ENCODE measurements around the gene DLEC1. TPM values are rescaled to one million over a fixed set of nuclear protein-coding genes. Genes with fewer than 3 reads are reported as not detected.
"Not testable (repeated sequence)": the region's sequence is repeated elsewhere in the genome, so short reads cannot be mapped to it uniquely, and the experiment has no call there.

DLEC1 gene
- total and polyA plus RNA-seq, 2 donors (not counting 1 experiment from before 2014, with no cell fraction given): under 0.01 to 0.02 TPM

- Histone ChIP-seq H3K9ac (ENCODE audit: insufficient read depth, low read length) (no peak overlapping the region), H3K27ac (ENCODE audit: insufficient read depth, low read length) (no peak overlapping the region), H3K4me2 (ENCODE audit: extremely low read depth, insufficient read depth, low read length) (no peak overlapping the region), H3K79me2 (ENCODE audit: control insufficient read depth, insufficient read depth, low read length) (no peaks in the 10 kb centered on the region), H3K27me3 (ENCODE audit: control insufficient read depth, insufficient read depth, low read length) (peaks cover 7% of the 10 kb centered on the region), H3K4me1 (ENCODE audit: control insufficient read depth, extremely low read depth, insufficient read depth, low read length) (no peaks in the 10 kb centered on the region), H3K36me3 (ENCODE audit: control insufficient read depth, insufficient read depth, low read length) (no peaks in the 10 kb centered on the region), H2AFZ (ENCODE audit: low read length) (no peak overlapping the region), H4K20me1 (ENCODE audit: control insufficient read depth, extremely low read depth, insufficient read depth, low read length) (no peaks in the 10 kb centered on the region), H3K4me3 (replicated peaks in 1 of 4; ENCODE audit: control extremely low read depth in 1 of 4, insufficient read depth in 1 of 4, low read depth in 3 of 4, low read length in 4 of 4) (no peak overlapping the region), H3K9me3 (ENCODE audit: control insufficient read depth, insufficient read depth, low read depth, low read length) (no peaks in the 10 kb centered on the region)
- no peak for DNase-seq (ENCODE audit: low read depth in 2 of 2)
- no peak for TF ChIP-seq EZH2 (IDR thresholded peaks at IDR 0.05; ENCODE audit: low read length, missing control alignments)
- TF ChIP-seq CTCF (conservative IDR thresholded peaks at IDR 0.05 in 1 of 2, IDR thresholded peaks at IDR 0.05 in 1 of 2; ENCODE audit: low read depth in 1 of 2, low read length in 2 of 2): no peak
Measured at GRCh38 chr3:38049358-38050126, 10.5 kb downstream of the DLEC1 start.

GRCh38 chr3:38051131-38051530 is 12.1 kb downstream of the DLEC1 start:
- Histone ChIP-seq H3K27me3 (ENCODE audit: control insufficient read depth, insufficient read depth, low read length) (peaks cover 5% of the 10 kb centered on the region), H3K79me2 (ENCODE audit: control insufficient read depth, insufficient read depth, low read length) (no peaks in the 10 kb centered on the region), H4K20me1 (ENCODE audit: control insufficient read depth, extremely low read depth, insufficient read depth, low read length) (no peaks in the 10 kb centered on the region), H3K27ac (ENCODE audit: insufficient read depth, low read length) (no peak overlapping the region), H3K9ac (ENCODE audit: insufficient read depth, low read length) (no peak overlapping the region), H2AFZ (ENCODE audit: low read length) (no peak overlapping the region), H3K4me1 (ENCODE audit: control insufficient read depth, extremely low read depth, insufficient read depth, low read length) (no peaks in the 10 kb centered on the region), H3K36me3 (ENCODE audit: control insufficient read depth, insufficient read depth, low read length) (no peaks in the 10 kb centered on the region), H3K4me3 (replicated peaks in 1 of 4; ENCODE audit: control extremely low read depth in 1 of 4, insufficient read depth in 1 of 4, low read depth in 3 of 4, low read length in 4 of 4) (no peak overlapping the region), H3K9me3 (ENCODE audit: control insufficient read depth, insufficient read depth, low read depth, low read length) (no peaks in the 10 kb centered on the region), H3K4me2 (ENCODE audit: extremely low read depth, insufficient read depth, low read length) (no peak overlapping the region)
- TF ChIP-seq CTCF (conservative IDR thresholded peaks at IDR 0.05 in 1 of 2, IDR thresholded peaks at IDR 0.05 in 1 of 2; ENCODE audit: low read depth in 1 of 2, low read length in 2 of 2): no peak
- TF ChIP-seq EZH2 (IDR thresholded peaks at IDR 0.05; ENCODE audit: low read length, missing control alignments): no peak
- DNase-seq (ENCODE audit: low read depth in 2 of 2): no peak

- DNase-seq (ENCODE audit: low read depth in 2 of 2); H3K4me1 ChIP-seq (ENCODE audit: control insufficient read depth, extremely low read depth, insufficient read depth, low read length); H3K9me3 ChIP-seq (ENCODE audit: control insufficient read depth, insufficient read depth, low read depth, low read length); H3K36me3 ChIP-seq (ENCODE audit: control insufficient read depth, insufficient read depth, low read length); H3K9ac ChIP-seq (ENCODE audit: insufficient read depth, low read length); H3K79me2 ChIP-seq (ENCODE audit: control insufficient read depth, insufficient read depth, low read length); H3K27ac ChIP-seq (ENCODE audit: insufficient read depth, low read length); H3K4me3 ChIP-seq (replicated peaks in 1 of 4; ENCODE audit: control extremely low read depth in 1 of 4, insufficient read depth in 1 of 4, low read depth in 3 of 4, low read length in 4 of 4); H4K20me1 ChIP-seq (ENCODE audit: control insufficient read depth, extremely low read depth, insufficient read depth, low read length); H2AFZ ChIP-seq (ENCODE audit: low read length); H3K4me2 ChIP-seq (ENCODE audit: extremely low read depth, insufficient read depth, low read length); H3K27me3 ChIP-seq (ENCODE audit: control insufficient read depth, insufficient read depth, low read length): not testable (repeated sequence)
Measured at GRCh38 chr3:38053286-38053685, 14.3 kb downstream of the DLEC1 start.

- H3K4me2 ChIP-seq (ENCODE audit: extremely low read depth, insufficient read depth, low read length); H4K20me1 ChIP-seq (ENCODE audit: control insufficient read depth, extremely low read depth, insufficient read depth, low read length); H3K27ac ChIP-seq (ENCODE audit: insufficient read depth, low read length); H3K4me3 ChIP-seq (replicated peaks in 1 of 4; ENCODE audit: control extremely low read depth in 1 of 4, insufficient read depth in 1 of 4, low read depth in 3 of 4, low read length in 4 of 4); H3K9ac ChIP-seq (ENCODE audit: insufficient read depth, low read length); H3K9me3 ChIP-seq (ENCODE audit: control insufficient read depth, insufficient read depth, low read depth, low read length); H3K4me1 ChIP-seq (ENCODE audit: control insufficient read depth, extremely low read depth, insufficient read depth, low read length); H3K36me3 ChIP-seq (ENCODE audit: control insufficient read depth, insufficient read depth, low read length); H3K79me2 ChIP-seq (ENCODE audit: control insufficient read depth, insufficient read depth, low read length); H3K27me3 ChIP-seq (ENCODE audit: control insufficient read depth, insufficient read depth, low read length); H2AFZ ChIP-seq (ENCODE audit: low read length); DNase-seq (ENCODE audit: low read depth in 2 of 2): not testable (repeated sequence)
Measured at GRCh38 chr3:38053813-38054498, 14.9 kb downstream of the DLEC1 start.
